ENCODE measurements around the gene HBEGF.

Gene HBEGF

DNA sequence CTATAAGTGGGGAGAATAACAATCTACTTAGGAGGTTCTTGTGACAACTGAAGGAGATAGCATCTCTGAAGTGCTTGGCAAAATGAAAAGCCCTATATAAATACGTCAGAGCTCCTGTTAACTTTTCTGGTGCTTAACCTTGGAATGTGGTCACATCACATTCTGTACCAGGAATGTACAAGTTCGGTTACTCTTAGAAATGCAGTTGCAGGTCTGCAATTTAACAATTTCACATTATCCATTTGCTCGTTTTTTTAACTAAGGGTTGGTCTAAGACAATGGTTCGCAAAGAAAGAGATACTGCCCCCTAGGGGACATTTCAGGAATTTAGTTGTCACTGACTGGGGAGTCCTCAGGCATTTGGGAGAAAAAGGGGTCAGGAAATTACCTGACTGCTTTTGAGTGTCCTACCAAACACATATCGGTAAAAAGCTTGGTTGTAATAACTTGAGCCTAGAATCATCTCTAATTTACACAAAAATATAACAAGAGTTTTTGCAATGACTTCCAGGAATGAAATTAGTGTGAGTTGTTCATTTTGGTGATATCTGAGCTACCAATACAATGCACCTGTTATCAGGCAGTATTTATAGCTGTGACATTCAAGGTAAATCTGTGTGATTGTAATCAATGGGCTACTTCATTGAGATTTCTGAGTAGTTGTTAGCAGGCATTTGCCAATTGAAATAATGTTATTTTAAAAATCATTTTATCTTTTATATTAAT lies 5.4 kb upstream of the HBEGF start:
- TF ChIP-seq, protein P1, sequence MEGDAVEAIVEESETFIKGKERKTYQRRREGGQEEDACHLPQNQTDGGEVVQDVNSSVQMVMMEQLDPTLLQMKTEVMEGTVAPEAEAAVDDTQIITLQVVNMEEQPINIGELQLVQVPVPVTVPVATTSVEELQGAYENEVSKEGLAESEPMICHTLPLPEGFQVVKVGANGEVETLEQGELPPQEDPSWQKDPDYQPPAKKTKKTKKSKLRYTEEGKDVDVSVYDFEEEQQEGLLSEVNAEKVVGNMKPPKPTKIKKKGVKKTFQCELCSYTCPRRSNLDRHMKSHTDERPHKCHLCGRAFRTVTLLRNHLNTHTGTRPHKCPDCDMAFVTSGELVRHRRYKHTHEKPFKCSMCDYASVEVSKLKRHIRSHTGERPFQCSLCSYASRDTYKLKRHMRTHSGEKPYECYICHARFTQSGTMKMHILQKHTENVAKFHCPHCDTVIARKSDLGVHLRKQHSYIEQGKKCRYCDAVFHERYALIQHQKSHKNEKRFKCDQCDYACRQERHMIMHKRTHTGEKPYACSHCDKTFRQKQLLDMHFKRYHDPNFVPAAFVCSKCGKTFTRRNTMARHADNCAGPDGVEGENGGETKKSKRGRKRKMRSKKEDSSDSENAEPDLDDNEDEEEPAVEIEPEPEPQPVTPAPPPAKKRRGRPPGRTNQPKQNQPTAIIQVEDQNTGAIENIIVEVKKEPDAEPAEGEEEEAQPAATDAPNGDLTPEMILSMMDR (IDR thresholded peaks at IDR 0.05; ENCODE audit: unreplicated experiment in 3 of 3): peak; percentile 87 to 91 (median 89)
- Mint-ChIP-seq H3K27ac (no peak overlapping the region), H3K4me3 (no peak overlapping the region), H3K4me1 (peaks cover 16% of the 10 kb centered on the region), H3K27me3 (ENCODE audit: low read depth) (peaks cover 32% of the 10 kb centered on the region), H3K36me3 (ENCODE audit: low read depth) (no peaks in the 10 kb centered on the region), H3K9me3 (no peaks in the 10 kb centered on the region)

DNA sequence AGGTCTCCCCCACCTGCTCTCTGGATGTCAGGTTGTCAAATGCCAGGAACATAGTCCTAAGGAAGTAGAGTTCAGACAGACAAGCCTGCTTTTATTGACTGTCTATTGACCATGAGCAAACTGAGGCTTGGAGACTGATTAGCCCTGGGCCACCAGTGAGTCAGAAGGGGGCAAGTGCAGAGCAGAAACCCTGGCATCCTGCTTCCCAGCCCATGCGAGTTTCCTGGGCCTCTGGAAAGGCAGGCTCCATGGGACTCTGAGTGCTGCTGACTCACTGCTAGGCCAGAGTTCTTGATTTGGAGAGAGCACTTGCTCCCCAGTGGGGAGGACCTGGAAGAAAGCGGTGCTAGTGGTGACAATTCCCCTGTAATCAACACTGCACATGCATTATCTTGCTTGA lies 2.8 kb upstream of the HBEGF start:
- no peaks in the 10 kb centered on the region for H3K9me3 Mint-ChIP-seq
- peak overlapping the region in 1 of 3 experiments; percentile 37 for H3K4me3 Mint-ChIP-seq

DNA sequence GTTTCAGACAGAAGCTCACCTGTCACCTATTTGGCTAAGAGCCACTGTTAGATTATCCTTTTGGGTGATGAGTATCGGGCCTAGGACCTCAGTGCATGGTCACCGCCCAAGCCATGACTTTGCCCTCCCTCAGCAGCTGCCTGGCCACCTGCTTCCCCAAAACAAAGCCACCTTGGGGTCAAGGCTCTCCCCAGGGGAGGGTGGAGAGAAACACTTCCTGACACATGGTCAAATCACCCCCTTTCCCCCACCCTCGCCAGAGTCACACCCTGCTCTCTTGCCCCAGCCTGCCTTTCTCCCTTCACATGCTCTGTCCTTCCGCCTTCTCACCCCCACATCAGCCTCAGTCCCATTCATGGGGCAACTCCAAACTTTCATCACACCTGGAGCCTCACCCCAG lies 1.7 kb upstream of the HBEGF start:
- Mint-ChIP-seq H3K9me3 (no peaks in the 10 kb centered on the region), H3K4me1 (peaks cover 28% of the 10 kb centered on the region), H3K27ac (no peak overlapping the region)

More for the DNA sequence above, 2.8 kb upstream of the HBEGF start:
- H3K4me1 Mint-ChIP-seq: peaks cover 27% of the 10 kb centered on the region
- TF ChIP-seq, protein P1 (IDR thresholded peaks at IDR 0.05; ENCODE audit: unreplicated experiment in 3 of 3): no peak
- no peaks in the 10 kb centered on the region for H3K36me3 Mint-ChIP-seq (ENCODE audit: low read depth)
- peaks cover 49% of the 10 kb centered on the region for H3K27me3 Mint-ChIP-seq (ENCODE audit: low read depth)
- no peak overlapping the region for H3K27ac Mint-ChIP-seq

DNA sequence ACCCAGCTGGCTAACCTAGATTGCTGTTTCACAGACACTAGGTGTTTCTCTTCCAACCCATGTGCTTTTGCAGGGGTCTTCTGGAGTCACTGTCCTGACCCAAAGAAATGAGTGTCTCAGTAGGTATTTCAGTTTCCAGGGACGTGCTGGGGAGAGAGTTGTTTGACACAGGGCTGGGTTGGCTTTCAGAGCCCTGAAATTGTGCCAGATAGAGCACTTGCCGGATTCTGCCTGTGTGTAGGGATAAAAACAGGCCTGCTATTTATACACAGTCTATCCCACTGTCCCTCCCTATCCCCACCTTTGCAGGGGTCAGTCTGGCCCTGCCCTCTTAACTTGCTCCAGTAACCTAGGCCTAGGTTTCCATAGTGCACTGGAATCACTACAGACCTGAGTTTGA lies 957 bp upstream of the HBEGF start:
- Mint-ChIP-seq H3K9me3 (no peaks in the 10 kb centered on the region), H3K27ac (no peak overlapping the region), H3K27me3 (ENCODE audit: low read depth) (peaks cover 64% of the 10 kb centered on the region), H3K4me3 (peak overlapping the region; percentile 76 to 86 (median 79)), H3K36me3 (ENCODE audit: low read depth) (no peaks in the 10 kb centered on the region), H3K4me1 (peaks cover 28% of the 10 kb centered on the region)
- TF ChIP-seq, protein P1 (IDR thresholded peaks at IDR 0.05; ENCODE audit: unreplicated experiment in 3 of 3): no peak

More for the DNA sequence above, 1.7 kb upstream of the HBEGF start:
- Mint-ChIP-seq H3K36me3 (ENCODE audit: low read depth) (no peaks in the 10 kb centered on the region), H3K27me3 (ENCODE audit: low read depth) (peaks cover 57% of the 10 kb centered on the region), H3K4me3 (peak overlapping the region in 2 of 3 experiments; percentile 32 to 68)
- TF ChIP-seq, protein P1 (IDR thresholded peaks at IDR 0.05; ENCODE audit: unreplicated experiment in 3 of 3): no peak

DNA sequence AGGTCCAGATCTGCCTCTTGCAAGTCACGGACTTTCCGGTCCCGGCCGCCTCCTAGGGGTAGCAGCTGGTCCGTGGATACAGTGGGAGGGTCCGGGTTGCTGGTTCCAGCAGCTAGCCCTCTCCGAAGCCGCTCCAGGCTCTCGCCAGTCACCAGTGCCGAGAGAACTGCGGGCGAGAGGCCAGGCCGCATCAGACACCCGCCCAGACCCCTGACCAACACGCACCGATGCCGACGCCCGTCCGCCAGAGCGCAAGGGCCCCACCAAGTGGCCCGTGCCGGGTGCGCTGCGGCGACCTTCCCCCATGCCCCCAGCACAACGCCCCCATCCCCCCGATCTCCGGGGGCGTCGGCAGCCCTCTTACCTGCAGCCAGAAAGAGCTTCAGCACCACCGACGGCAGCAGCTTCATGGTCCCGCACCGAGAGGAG lies 470 bp downstream of the HBEGF start:
- Mint-ChIP-seq H3K9me3 (no peaks in the 10 kb centered on the region), H3K4me3 (peak overlapping the region; percentile 86 to 90 (median 88)), H3K36me3 (ENCODE audit: low read depth) (no peaks in the 10 kb centered on the region), H3K27ac (no peak overlapping the region), H3K4me1 (peaks cover 28% of the 10 kb centered on the region), H3K27me3 (ENCODE audit: low read depth) (peaks cover 64% of the 10 kb centered on the region)
- TF ChIP-seq, protein P1 (IDR thresholded peaks at IDR 0.05; ENCODE audit: unreplicated experiment in 3 of 3): peak in 1 of 3 experiments; percentile 10

Measured in nephron (organoid).